ENCODE measurements around the gene INAVA.

INAVA gene

DNA sequence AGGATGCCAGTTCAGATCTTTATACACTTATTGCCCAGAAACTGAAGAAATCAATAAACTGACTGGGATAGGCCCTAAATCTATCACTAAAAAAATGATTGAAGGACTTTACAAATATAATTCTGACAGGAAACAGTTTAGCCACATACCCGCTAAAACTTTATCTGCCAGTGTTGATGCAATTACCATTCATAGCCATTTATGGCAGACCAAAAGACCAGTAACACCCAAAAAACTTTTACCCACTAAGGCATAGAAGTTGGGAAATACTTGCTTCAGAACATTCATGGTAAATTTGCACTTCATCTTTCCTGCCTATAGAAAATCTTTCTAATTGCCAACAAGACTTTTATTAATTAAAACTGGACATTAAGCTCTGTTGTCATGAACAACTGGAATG, 36.9 kb upstream of the INAVA start:
- in situ Hi-C loops (cut with HindIII; ENCODE audit: low sequenced_read_pairs) = no loop called here
- DNase-seq (ENCODE audit: low read depth) = no peak
- TF ChIP-seq, protein P1, sequence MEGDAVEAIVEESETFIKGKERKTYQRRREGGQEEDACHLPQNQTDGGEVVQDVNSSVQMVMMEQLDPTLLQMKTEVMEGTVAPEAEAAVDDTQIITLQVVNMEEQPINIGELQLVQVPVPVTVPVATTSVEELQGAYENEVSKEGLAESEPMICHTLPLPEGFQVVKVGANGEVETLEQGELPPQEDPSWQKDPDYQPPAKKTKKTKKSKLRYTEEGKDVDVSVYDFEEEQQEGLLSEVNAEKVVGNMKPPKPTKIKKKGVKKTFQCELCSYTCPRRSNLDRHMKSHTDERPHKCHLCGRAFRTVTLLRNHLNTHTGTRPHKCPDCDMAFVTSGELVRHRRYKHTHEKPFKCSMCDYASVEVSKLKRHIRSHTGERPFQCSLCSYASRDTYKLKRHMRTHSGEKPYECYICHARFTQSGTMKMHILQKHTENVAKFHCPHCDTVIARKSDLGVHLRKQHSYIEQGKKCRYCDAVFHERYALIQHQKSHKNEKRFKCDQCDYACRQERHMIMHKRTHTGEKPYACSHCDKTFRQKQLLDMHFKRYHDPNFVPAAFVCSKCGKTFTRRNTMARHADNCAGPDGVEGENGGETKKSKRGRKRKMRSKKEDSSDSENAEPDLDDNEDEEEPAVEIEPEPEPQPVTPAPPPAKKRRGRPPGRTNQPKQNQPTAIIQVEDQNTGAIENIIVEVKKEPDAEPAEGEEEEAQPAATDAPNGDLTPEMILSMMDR (IDR thresholded peaks at IDR 0.05; ENCODE audit: low read depth, low read length, missing control alignments) = no peak
- H3K4me3 ChIP-seq (ENCODE audit: low read depth, low read length) = no peak overlapping the region

- no peak for DNase-seq (ENCODE audit: low read depth)
- TF ChIP-seq, protein P1 (IDR thresholded peaks at IDR 0.05; ENCODE audit: low read depth, low read length, missing control alignments) = no peak
- in situ Hi-C loops (cut with HindIII; ENCODE audit: low sequenced_read_pairs) = no loop called here
- H3K4me3 ChIP-seq (ENCODE audit: low read depth, low read length) = no peak overlapping the region
These were observed 32.6 kb upstream of the INAVA start for GRCh38 chr1:200861937-200862647.

- TF ChIP-seq, protein P1 (IDR thresholded peaks at IDR 0.05; ENCODE audit: low read depth, low read length, missing control alignments) = no peak
- in situ Hi-C loops (cut with HindIII; ENCODE audit: low sequenced_read_pairs) = no loop called here
- no peak overlapping the region for H3K4me3 ChIP-seq (ENCODE audit: low read depth, low read length)
- DNase-seq (ENCODE audit: low read depth) = no peak
These were observed 31.8 kb upstream of the INAVA start for GRCh38 chr1:200862713-200863415.

GRCh38 chr1:200866116-200866515, 28.6 kb upstream of the INAVA start:
- TF ChIP-seq, protein P1 (IDR thresholded peaks at IDR 0.05; ENCODE audit: low read depth, low read length, missing control alignments) = no peak
- in situ Hi-C loops (cut with HindIII; ENCODE audit: low sequenced_read_pairs) = no loop called here
- H3K4me3 ChIP-seq (ENCODE audit: low read depth, low read length) = no peak overlapping the region
- no peak for DNase-seq (ENCODE audit: low read depth)

DNA sequence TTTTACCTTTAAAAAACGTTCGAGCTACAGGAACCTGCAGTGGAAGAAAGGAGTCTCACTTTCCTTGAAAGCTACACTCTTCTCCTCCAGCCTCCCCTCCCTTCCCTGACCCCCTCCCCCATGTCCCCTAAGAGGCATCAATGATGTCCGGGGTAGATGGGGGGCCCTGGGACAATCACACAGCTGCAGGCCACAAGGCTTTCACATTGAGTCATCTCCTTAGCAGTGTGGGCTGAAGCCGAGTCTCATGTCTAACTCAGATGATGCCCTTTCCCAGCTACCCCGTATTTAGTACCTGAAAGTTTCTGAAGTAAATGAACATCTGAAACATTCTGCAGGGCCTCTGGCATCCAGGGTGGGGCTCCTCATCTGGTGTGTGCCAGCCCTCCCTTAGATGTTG, 28.2 kb upstream of the INAVA start:
- in situ Hi-C loops (cut with HindIII; ENCODE audit: low sequenced_read_pairs) = no loop called here
- DNase-seq (ENCODE audit: low read depth) = no peak
- no peak overlapping the region for H3K4me3 ChIP-seq (ENCODE audit: low read depth, low read length)
- TF ChIP-seq, protein P1 (IDR thresholded peaks at IDR 0.05; ENCODE audit: low read depth, low read length, missing control alignments) = no peak

DNA sequence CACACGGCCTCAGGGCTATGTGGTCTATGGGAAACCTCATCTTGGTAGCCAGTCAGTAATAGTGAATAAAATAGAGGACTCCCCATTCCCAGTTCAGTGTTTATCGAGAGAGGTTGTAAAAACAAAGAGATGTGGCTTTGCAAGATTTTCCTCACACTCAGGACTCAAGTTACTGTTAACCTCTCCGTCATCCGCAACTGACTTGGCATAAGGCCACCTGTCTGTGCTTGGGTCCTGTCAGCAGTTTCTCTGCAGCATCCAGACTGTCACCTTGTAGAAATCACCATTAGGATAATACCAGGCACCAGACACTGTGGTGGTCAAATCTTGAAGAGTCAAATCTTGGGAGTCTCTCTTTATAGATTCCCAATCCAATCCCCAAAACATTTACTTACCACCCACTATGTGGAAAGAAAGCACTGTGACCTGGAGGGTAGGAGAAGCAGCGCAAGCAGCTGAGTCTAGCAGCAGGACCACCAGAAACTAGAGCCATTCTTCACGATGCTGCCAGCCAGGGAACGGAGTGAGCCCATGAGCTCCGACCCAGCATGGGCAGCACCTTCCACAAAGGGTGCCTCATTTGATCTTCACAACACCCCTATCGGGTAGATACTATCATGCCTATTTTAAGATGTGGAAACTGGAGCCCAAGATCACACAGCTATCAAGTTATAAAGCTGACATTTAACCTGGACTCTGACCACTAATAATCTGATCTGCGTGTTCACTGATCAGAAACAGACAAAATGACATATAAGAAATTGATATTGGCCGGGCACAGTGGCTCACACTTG, 27.5 kb upstream of the INAVA start:
- TF ChIP-seq, protein P1 (IDR thresholded peaks at IDR 0.05; ENCODE audit: low read depth, low read length, missing control alignments) = no peak
- in situ Hi-C loops (cut with HindIII; ENCODE audit: low sequenced_read_pairs) = no loop called here
- DNase-seq (ENCODE audit: low read depth) = no peak
- H3K4me3 ChIP-seq (ENCODE audit: low read depth, low read length) = no peak overlapping the region

Data from astrocyte of the cerebellum (primary cell).